Astrocyte of the spinal cord (primary cell): Measurements from ENCODE around the gene TOMM40L.

Source experiments
- DNase-seq: peaks from one replicate; pipeline ENCODE4 v3.0.0; 2011; ENCODE audit warnings: low read depth, low spot score
- H3K4me3 ChIP-seq: 2 replicates; pipeline ENCODE4 v1.5.1; 2011; ENCODE audit warnings: low read depth, mild to moderate bottlenecking, low read length, moderate library complexity
- in situ Hi-C: cut with HindIII; loops from 2 replicates; pipeline ENCODE4 v1.10.0; 2017; ENCODE audit warnings: low sequenced_read_pairs
- TF ChIP-seq, protein P1 (sequence below): IDR thresholded peaks from 2 replicates; pipeline ENCODE4 v1.5.1; 2012; ENCODE audit warnings: low read depth, mild to moderate bottlenecking, low read length, inconsistent platforms

The TOMM40L gene

DNA sequence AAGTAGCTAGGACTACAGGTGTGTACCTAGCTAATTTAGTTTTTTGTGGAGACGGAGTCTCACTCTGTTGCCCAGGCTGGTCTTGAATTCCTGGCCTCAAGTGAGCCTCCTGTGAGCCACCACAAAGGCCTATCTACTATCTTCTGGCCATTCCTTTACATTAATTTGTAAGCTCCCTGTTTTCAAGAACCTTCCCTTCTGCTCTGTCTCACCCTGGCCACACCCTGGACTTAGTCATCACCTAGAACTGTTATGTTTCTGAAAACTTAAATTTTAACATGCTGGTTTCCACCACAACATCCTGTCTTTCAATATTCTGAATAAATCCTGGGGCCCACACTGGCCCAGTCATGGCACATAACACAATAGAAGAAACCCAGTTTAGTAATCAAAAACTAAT lies 43.6 kb upstream of the TOMM40L start:
- H3K4me3 ChIP-seq = no peak overlapping the region
- DNase-seq = peak; percentile 56
- in situ Hi-C loops = no loop called here
- TF ChIP-seq, protein P1, sequence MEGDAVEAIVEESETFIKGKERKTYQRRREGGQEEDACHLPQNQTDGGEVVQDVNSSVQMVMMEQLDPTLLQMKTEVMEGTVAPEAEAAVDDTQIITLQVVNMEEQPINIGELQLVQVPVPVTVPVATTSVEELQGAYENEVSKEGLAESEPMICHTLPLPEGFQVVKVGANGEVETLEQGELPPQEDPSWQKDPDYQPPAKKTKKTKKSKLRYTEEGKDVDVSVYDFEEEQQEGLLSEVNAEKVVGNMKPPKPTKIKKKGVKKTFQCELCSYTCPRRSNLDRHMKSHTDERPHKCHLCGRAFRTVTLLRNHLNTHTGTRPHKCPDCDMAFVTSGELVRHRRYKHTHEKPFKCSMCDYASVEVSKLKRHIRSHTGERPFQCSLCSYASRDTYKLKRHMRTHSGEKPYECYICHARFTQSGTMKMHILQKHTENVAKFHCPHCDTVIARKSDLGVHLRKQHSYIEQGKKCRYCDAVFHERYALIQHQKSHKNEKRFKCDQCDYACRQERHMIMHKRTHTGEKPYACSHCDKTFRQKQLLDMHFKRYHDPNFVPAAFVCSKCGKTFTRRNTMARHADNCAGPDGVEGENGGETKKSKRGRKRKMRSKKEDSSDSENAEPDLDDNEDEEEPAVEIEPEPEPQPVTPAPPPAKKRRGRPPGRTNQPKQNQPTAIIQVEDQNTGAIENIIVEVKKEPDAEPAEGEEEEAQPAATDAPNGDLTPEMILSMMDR = no peak

DNA sequence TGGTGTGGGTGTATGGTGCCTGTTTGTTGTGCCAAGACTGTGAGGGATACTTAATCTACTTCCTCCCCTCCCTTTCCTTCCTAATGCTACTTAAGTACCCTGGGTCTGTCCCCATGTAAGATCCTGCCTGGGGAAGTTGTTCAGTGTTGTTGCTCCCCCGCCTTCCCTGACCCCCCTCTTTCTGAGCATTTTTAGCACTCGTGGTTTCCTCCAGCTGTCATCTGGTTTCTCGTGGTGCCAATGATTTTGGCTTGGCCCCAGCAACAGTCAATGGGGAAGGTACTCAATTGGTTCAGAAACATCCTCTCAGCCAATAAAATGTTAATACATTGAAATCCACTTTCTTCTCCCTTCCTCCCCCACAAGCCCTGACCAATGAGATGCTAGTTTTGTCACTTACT lies 40.6 kb upstream of the TOMM40L start:
- no peak overlapping the region for H3K4me3 ChIP-seq
- DNase-seq = peak; percentile 57
- TF ChIP-seq, protein P1 = no peak
- in situ Hi-C loops = no loop called here

DNA sequence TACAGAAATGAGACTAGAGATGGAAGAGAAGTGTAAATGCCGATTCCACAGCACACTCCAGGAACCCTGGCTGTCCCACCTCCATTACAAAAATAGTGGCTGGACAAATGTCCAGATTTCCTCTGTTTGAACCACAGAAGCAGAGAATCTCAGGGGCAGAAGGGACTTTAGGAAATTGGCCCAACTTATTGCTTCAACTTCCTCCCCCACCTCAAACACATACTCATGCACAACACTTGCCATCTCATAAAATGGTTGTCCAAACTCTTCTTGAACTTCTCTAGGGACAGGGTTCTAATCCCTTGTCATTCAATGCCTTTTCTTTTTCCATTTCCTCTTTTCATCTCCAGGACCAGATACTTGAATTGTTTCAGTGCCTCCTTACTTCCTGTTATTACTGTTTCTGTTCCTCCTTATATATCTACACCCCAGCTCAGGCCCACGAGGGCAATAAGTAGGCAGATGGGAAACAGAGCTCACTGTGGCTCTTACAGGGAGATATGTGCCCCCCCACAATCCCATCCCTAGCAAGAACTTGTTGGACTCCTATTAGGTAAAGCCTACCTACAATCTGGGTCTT lies 40.0 kb upstream of the TOMM40L start:
- DNase-seq = no peak
- in situ Hi-C loops = no loop called here
- TF ChIP-seq, protein P1 = no peak
- H3K4me3 ChIP-seq = no peak overlapping the region

DNA sequence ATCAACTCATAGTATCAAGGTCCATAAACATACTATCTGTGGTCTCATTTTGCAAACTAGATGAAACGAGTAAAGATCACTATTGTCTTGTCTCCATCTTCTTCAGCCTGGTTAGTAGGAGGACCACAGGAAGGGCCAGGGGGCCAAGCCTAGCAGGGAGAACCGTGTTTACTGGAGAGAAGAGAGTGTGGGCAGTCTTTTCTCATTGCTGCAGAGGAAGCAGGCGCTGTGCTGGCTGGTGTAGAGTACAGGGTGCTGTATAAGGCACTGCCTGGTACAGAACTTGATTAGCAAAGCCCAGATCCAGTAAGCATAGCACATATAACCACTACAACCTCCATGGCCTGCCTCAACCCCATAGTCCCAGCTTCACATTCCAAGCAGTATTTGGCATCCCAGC lies 38.5 kb upstream of the TOMM40L start:
- TF ChIP-seq, protein P1 = no peak
- no peak for DNase-seq
- in situ Hi-C loops = no loop called here
- H3K4me3 ChIP-seq = no peak overlapping the region

DNA sequence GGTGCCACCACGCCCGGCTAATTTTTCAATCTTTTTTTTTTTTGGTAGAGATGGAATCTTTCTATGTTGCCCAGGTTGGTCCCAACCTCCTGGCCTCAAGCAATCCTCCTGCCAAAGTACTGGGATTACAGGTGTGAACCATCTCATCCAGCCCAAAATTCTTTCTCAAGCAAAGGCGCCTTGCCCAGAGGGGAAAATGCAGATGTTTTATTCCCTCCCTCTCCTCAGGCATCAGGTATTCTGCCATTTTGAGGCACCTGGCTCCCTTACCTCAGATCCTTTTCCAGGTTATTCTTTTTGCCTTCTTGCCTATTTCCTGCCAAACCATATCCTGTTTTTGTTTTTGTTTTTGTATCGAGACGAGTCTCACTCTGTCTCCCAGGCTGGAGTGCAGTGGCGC lies 37.5 kb upstream of the TOMM40L start:
- no peak overlapping the region for H3K4me3 ChIP-seq
- in situ Hi-C loops = no loop called here
- DNase-seq = no peak
- TF ChIP-seq, protein P1 = no peak

DNA sequence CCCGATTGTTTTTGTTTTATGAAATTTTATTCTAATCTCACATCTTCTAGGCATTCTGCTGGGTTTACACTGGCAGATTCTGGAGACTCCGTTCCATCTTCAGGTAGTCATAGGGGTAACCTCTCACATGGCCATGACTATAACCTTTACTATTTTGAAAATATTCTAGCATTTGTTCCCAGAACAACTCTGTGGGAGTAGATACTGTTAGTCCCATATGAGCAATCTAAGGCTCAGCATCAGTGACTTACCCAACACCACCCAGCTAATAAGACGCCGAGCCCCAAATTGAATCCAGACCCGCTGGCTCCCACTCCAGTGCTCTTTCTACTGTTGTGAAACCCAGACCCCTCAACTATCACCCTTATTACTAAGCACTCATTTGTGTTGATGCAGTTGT lies 36.8 kb upstream of the TOMM40L start:
- H3K4me3 ChIP-seq = no peak overlapping the region
- no peak for DNase-seq
- TF ChIP-seq, protein P1 = no peak
- in situ Hi-C loops = no loop called here
